H1 (cell line): Measurements from ENCODE around the gene USP49. TPM values are rescaled to one million over a fixed set of nuclear protein-coding genes. Genes with fewer than 3 reads are reported as not detected.

Source experiments
- CBX5 ChIP-seq: fragments of 300-800, 300-1000 bp; sonication (generic); IDR thresholded peaks from 2 replicates; pipeline ENCODE4 v1.7.1; 2016; ENCODE audit warnings: antibody characterized with exemption, low read length, low read depth
- JUND ChIP-seq: IDR thresholded peaks from 2 replicates; pipeline ENCODE4 v1.6.1; 2011; ENCODE audit warnings: mild to moderate bottlenecking, improper control_type of control experiment, low read length
- KDM1A ChIP-seq: fragments of 200-600, 300-600 bp; sonication (generic); IDR thresholded peaks from 2 replicates; pipeline ENCODE4 v1.7.1; 2016; ENCODE audit warnings: mild to moderate bottlenecking, low read length, borderline replicate concordance
- MAFK ChIP-seq: IDR thresholded peaks from 2 replicates; pipeline ENCODE4 v1.6.1; 2012; ENCODE audit warnings: low read depth, mild to moderate bottlenecking, improper control_type of control experiment, low read length
- RNF2 ChIP-seq: fragments of 200-900, 300-1000 bp; sonication (generic); IDR thresholded peaks from 2 replicates; pipeline ENCODE4 v1.7.1; 2016; ENCODE audit warnings: borderline replicate concordance, low read depth, mild to moderate bottlenecking, antibody characterized with exemption, low read length; ENCODE audit not compliant: poor library complexity, severe bottlenecking; ENCODE audit errors: missing control alignments
- RXRA ChIP-seq: IDR thresholded peaks from 2 replicates; pipeline ENCODE4 v1.6.1; 2011; ENCODE audit warnings: low read depth, mild to moderate bottlenecking, low read length, moderate library complexity; ENCODE audit not compliant: insufficient read depth
- SRF ChIP-seq: IDR thresholded peaks from 2 replicates; pipeline ENCODE4 v1.6.1; 2011; ENCODE audit warnings: mild to moderate bottlenecking, low read depth, low read length, moderate library complexity
- SUZ12 ChIP-seq: fragments of 200-600 bp; sonication (generic); IDR thresholded peaks from 2 replicates; pipeline ENCODE4 v1.6.1; 2012; ENCODE audit warnings: mild to moderate bottlenecking, inconsistent platforms, low read length, moderate library complexity, mixed read lengths
- polyA plus RNA-seq, 7 experiments: library from polyadenylated mRNA; depleted of rRNA in 3 of 7; stranded (reverse) in 5 of 7; unstranded in 2 of 7; fragments of >200 nt in 5 of 7; fragments of 200-250 nt in 2 of 7; gene quantifications; 1 replicate in 5 of 7; 2 replicates in 1 of 7; 4 replicates in 1 of 7; pipeline versions ENCODE4 v1.2.1 to v1.2.3, GENCODE V29; 2011 to 2013; ENCODE audit warnings: missing spikeins in 2 of 7, mixed read lengths in 2 of 7
- total RNA-seq: library from RNA; stranded (reverse); fragmentation: NEBNext Ultra II Directional; extraction: Animal tissue kit (Norgen Biotek cat#: 25700); gene quantifications from 2 replicates; pipeline ENCODE4 v1.2.1, GENCODE V29; 2021
- TF ChIP-seq, protein P1 (sequence below): fragments of 300-600 bp; sonication (generic); IDR thresholded peaks from 2 replicates; pipeline ENCODE4 v1.7.1; 2012; ENCODE audit warnings: low read length, moderate library complexity, mild to moderate bottlenecking, inconsistent platforms; ENCODE audit not compliant: insufficient replicate concordance
- TF ChIP-seq, protein P2 (sequence below): IDR thresholded peaks from 2 replicates; pipeline ENCODE4 v1.6.1; 2011; ENCODE audit warnings: low read length, improper control_type of control experiment

The USP49 gene
- total and polyA plus RNA-seq, 2 of the 8 experiments (the other 6 are each of a cell fraction or from before 2014, with no cell fraction given) = 6.9 to 24.4 TPM

DNA sequence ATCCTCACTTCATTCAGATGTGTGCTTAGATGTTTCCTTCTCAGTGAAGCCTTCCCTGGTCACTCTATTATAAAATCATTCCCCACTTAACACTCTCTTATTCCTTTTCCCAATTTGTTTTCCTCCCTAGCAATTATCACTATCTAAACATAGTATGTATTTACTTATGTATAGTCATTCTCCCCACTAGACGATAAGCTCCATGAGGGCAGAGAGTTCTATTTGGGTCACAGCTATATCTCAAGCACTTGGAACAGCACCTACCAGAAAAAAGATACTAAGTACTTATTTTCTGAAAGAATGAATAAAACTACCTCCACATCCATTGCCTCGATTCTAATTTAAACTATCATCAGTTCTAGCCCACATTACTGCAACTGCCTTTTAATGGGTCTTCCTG is 36.5 kb downstream of the USP49 start (continued):
- TF ChIP-seq, protein P1, sequence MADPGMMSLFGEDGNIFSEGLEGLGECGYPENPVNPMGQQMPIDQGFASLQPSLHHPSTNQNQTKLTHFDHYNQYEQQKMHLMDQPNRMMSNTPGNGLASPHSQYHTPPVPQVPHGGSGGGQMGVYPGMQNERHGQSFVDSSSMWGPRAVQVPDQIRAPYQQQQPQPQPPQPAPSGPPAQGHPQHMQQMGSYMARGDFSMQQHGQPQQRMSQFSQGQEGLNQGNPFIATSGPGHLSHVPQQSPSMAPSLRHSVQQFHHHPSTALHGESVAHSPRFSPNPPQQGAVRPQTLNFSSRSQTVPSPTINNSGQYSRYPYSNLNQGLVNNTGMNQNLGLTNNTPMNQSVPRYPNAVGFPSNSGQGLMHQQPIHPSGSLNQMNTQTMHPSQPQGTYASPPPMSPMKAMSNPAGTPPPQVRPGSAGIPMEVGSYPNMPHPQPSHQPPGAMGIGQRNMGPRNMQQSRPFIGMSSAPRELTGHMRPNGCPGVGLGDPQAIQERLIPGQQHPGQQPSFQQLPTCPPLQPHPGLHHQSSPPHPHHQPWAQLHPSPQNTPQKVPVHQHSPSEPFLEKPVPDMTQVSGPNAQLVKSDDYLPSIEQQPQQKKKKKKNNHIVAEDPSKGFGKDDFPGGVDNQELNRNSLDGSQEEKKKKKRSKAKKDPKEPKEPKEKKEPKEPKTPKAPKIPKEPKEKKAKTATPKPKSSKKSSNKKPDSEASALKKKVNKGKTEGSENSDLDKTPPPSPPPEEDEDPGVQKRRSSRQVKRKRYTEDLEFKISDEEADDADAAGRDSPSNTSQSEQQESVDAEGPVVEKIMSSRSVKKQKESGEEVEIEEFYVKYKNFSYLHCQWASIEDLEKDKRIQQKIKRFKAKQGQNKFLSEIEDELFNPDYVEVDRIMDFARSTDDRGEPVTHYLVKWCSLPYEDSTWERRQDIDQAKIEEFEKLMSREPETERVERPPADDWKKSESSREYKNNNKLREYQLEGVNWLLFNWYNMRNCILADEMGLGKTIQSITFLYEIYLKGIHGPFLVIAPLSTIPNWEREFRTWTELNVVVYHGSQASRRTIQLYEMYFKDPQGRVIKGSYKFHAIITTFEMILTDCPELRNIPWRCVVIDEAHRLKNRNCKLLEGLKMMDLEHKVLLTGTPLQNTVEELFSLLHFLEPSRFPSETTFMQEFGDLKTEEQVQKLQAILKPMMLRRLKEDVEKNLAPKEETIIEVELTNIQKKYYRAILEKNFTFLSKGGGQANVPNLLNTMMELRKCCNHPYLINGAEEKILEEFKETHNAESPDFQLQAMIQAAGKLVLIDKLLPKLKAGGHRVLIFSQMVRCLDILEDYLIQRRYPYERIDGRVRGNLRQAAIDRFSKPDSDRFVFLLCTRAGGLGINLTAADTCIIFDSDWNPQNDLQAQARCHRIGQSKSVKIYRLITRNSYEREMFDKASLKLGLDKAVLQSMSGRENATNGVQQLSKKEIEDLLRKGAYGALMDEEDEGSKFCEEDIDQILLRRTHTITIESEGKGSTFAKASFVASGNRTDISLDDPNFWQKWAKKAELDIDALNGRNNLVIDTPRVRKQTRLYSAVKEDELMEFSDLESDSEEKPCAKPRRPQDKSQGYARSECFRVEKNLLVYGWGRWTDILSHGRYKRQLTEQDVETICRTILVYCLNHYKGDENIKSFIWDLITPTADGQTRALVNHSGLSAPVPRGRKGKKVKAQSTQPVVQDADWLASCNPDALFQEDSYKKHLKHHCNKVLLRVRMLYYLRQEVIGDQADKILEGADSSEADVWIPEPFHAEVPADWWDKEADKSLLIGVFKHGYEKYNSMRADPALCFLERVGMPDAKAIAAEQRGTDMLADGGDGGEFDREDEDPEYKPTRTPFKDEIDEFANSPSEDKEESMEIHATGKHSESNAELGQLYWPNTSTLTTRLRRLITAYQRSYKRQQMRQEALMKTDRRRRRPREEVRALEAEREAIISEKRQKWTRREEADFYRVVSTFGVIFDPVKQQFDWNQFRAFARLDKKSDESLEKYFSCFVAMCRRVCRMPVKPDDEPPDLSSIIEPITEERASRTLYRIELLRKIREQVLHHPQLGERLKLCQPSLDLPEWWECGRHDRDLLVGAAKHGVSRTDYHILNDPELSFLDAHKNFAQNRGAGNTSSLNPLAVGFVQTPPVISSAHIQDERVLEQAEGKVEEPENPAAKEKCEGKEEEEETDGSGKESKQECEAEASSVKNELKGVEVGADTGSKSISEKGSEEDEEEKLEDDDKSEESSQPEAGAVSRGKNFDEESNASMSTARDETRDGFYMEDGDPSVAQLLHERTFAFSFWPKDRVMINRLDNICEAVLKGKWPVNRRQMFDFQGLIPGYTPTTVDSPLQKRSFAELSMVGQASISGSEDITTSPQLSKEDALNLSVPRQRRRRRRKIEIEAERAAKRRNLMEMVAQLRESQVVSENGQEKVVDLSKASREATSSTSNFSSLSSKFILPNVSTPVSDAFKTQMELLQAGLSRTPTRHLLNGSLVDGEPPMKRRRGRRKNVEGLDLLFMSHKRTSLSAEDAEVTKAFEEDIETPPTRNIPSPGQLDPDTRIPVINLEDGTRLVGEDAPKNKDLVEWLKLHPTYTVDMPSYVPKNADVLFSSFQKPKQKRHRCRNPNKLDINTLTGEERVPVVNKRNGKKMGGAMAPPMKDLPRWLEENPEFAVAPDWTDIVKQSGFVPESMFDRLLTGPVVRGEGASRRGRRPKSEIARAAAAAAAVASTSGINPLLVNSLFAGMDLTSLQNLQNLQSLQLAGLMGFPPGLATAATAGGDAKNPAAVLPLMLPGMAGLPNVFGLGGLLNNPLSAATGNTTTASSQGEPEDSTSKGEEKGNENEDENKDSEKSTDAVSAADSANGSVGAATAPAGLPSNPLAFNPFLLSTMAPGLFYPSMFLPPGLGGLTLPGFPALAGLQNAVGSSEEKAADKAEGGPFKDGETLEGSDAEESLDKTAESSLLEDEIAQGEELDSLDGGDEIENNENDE = no peak
- TF ChIP-seq, protein P2, sequence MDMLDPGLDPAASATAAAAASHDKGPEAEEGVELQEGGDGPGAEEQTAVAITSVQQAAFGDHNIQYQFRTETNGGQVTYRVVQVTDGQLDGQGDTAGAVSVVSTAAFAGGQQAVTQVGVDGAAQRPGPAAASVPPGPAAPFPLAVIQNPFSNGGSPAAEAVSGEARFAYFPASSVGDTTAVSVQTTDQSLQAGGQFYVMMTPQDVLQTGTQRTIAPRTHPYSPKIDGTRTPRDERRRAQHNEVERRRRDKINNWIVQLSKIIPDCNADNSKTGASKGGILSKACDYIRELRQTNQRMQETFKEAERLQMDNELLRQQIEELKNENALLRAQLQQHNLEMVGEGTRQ = no peak
- TF ChIP-seq JUND = no peak
- TF ChIP-seq CBX5 = no peak
- TF ChIP-seq MAFK = no peak
- TF ChIP-seq SRF = no peak
- TF ChIP-seq KDM1A = no peak
- no peak for TF ChIP-seq SUZ12
- TF ChIP-seq RXRA = no peak
- no peak for TF ChIP-seq RNF2
